Measurements from ENCODE around the gene ALG3. TPM values are rescaled to one million over a fixed set of nuclear protein-coding genes. Genes with fewer than 3 reads are reported as not detected.

ALG3 gene
- total and polyA plus RNA-seq, 2 of the 4 experiments (the other 2 are of a cell fraction): 19.5 to 52.6 TPM

GRCh38 chr3:184237807-184238206, 11.0 kb downstream of the ALG3 start:
- Histone ChIP-seq H2AK9ac (replicated peaks; ENCODE audit: low read depth, low read length, poor library complexity) (no peak overlapping the region), H3K23ac (ENCODE audit: low read depth, low read length) (no peak overlapping the region), H3K4me3 (ENCODE audit: insufficient read depth, low read depth, low read length) (no peak overlapping the region), H3K36me3 (ENCODE audit: control insufficient read depth, insufficient read depth, low read length) (peaks cover 8% of the 10 kb centered on the region), H3K27me3 (ENCODE audit: control insufficient read depth, insufficient read depth, low read length) (peaks cover 18% of the 10 kb centered on the region), H4K91ac (ENCODE audit: insufficient read depth, low read depth, low read length) (no peak overlapping the region), H2AFZ (replicated peaks; ENCODE audit: low read length, poor library complexity) (no peak overlapping the region), H3K9me3 (ENCODE audit: control insufficient read depth, insufficient read depth, low read length) (no peaks in the 10 kb centered on the region), H3K14ac (replicated peaks; ENCODE audit: low read depth, low read length) (no peak overlapping the region), H3K27ac (ENCODE audit: insufficient read depth, low read length) (no peak overlapping the region), H3K79me1 (ENCODE audit: low read depth in 1 of 2, low read length in 2 of 2) (no peaks in the 10 kb centered on the region), H3K4ac (ENCODE audit: low read depth, low read length) (no peak overlapping the region), H2BK5ac (ENCODE audit: low read depth, low read length, poor library complexity, severe bottlenecking) (no peak overlapping the region), H2BK120ac (ENCODE audit: low read depth, low read length) (no peak overlapping the region), H4K8ac (ENCODE audit: low read depth in 2 of 2, low read length in 2 of 2) (no peak overlapping the region), H4K20me1 (ENCODE audit: insufficient read depth, low read length) (peaks cover 13% of the 10 kb centered on the region), H3K4me1 (ENCODE audit: control insufficient read depth, insufficient read depth, low read length) (no peaks in the 10 kb centered on the region), H3K56ac (ENCODE audit: extremely low read depth, insufficient read depth, low read length) (no peak overlapping the region), H3K4me2 (ENCODE audit: low read depth, low read length) (no peak overlapping the region), H3K9me1 (ENCODE audit: insufficient read depth, low read length) (0 out of 2 replicates have a peak, but pooled peaks cover 2% of the 10 kb centered on the region), H2AK5ac (ENCODE audit: low read depth, low read length) (no peak overlapping the region), H2BK20ac (ENCODE audit: low read depth, low read length) (no peak overlapping the region), H4K5ac (ENCODE audit: low read depth, low read length) (no peak overlapping the region), H2BK15ac (ENCODE audit: low read depth, low read length) (no peak overlapping the region), H3K9ac (ENCODE audit: low read depth, low read length) (no peak overlapping the region), H3K18ac (ENCODE audit: low read depth, low read length) (no peak overlapping the region)
- TF ChIP-seq ELK1 (IDR thresholded peaks at IDR 0.05; ENCODE audit: borderline replicate concordance, low read depth, low read length) (no peak), RCOR1 (IDR thresholded peaks at IDR 0.05; ENCODE audit: insufficient replicate concordance, low read length) (no peak), BHLHE40 (IDR thresholded peaks at IDR 0.05; ENCODE audit: low read depth, low read length) (no peak), RFX5 (IDR thresholded peaks at IDR 0.05; ENCODE audit: low read depth, low read length) (no peak), NFE2L2 (IDR thresholded peaks at IDR 0.05; ENCODE audit: low read depth, low read length) (no peak), CHD1 (IDR thresholded peaks at IDR 0.05; ENCODE audit: low read depth, low read length) (no peak), MAZ (IDR thresholded peaks at IDR 0.05; ENCODE audit: borderline replicate concordance, low read depth, low read length) (no peak), POLR2A (IDR thresholded peaks at IDR 0.05; ENCODE audit: low read depth, low read length) (no peak), CTCF (conservative IDR thresholded peaks at IDR 0.05; ENCODE audit: low read depth, low read length) (no peak), RAD21 (IDR thresholded peaks at IDR 0.05; ENCODE audit: low read length) (no peak)
- ATAC-seq (ENCODE audit: low read depth) (no peak), DNase-seq (no peak)
- WGBS, 2 experiments (ENCODE audit: extremely low coverage in 2 of 2, insufficient read length in 1 of 2): no CpG with 5 or more reads among the region's 1 CpG
- CTCF ChIA-PET: interaction anchor here (3.1 kb wide), 1 partner anchor 10 kb away, joined by 10 read pairs; no protein-coding TSS in a partner anchor
- no TSS peak for BruUV-seq (replicated peaks)
- in situ Hi-C loops (cut with MboI; ENCODE audit: low sequenced_read_pairs): no loop called here
- POLR2A ChIA-PET (ENCODE audit: unreplicated experiment): interaction anchor here (0.6 kb wide), 1 partner anchor 10 kb away, joined by 4 read pairs; no protein-coding TSS in a partner anchor
- intact Hi-C loops (cut with micrococcal nuclease): no loop called here
- dilution Hi-C loops (cut with HindIII; ENCODE audit: low sequenced_read_pairs, unreplicated experiment): no loop called here
